HG02973 (cell line): ENCODE data around the gene GADD45A.

Source experiments
- ATAC-seq: cut with Tn5 transposase; IDR thresholded peaks from one replicate; pipeline ENCODE4 v1.9.1; 2021; ENCODE audit warnings: moderate library complexity; ENCODE audit not compliant: unreplicated experiment

GADD45A gene

DNA sequence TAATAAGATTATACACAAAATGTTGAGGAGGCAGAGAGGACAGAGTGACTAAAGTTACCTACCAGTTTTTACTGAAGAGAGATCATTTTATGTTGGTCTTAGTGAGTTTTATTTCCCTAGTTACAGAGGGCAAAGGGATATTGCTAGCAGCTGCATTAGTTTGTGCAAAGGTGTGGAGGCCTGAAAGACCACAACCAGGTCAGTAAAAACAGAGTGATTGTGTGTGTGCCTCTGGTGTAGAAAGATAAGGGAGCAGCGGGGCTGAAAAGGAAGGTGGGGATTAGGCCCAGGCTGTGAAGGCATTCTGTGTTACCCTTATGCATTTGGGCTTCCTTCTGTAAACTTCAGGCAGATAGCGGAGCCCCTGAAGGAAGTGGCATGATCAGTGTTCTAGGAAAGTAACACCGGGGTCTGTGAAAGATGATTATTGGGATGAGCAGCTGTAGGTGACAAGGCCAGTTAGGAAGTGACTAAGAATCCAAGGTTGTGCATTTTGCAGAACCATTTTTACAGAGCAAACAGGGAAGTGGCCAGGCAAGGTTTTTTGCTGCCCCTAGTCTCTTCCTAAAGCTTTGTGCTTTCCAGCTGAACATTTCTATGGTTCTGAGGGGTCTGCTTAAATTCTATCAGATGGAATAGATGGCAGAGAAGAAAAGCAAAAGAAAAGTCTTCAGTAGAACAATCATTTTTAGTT is 3.7 kb downstream of the GADD45A start:
- ATAC-seq: no peak

DNA sequence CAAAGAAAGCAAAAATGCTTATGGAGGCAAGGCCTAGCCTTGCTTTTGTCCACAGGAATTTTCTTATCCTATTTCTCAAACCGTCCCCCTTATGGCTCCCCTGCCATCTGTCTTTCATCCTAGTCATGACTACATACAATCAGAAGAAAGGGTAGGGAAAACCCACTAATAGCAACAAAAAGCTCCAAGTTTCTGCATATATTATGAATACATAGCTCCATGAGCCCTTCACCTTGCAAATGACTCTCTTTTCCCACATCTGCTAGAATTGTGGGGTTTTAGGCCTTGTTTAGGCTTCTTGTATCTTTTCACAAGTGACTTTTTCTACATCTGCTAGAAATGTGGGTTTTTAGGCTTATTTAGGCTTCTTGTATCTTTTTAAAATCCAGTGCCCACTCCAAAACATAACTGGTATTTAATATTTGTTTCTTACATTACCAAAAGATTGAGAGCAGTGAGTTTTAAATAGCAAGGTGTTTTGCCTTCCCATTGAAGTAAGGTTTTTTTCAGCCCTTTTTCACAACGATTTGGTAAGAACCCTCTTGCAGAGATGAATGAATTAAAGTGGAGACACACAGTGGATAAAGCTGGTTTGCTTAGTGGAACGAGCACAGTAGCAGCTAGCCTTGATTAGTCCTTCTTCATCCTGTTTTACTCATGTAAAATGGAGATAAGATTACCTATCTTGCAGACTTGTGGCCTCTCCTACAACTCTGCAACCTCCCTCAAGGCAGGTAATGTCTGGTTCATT is 4.4 kb downstream of the GADD45A start:
- no peak for ATAC-seq

DNA sequence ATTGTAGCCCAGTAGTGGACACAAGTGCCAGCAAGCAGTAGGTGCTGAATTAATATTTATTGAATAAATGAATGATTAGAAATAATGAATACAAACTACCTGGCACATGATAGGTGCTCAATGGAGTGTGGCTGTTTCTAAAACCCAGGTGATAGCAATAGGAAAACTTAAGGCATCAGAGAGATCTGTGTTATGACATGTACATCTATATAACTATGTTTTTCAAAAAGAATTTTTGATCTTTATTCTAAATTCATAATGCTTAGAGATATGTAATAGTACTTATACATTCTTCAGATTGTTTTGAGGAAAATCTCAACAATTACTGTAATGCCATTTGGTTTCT is 5.0 kb downstream of the GADD45A start:
- ATAC-seq: no peak

DNA sequence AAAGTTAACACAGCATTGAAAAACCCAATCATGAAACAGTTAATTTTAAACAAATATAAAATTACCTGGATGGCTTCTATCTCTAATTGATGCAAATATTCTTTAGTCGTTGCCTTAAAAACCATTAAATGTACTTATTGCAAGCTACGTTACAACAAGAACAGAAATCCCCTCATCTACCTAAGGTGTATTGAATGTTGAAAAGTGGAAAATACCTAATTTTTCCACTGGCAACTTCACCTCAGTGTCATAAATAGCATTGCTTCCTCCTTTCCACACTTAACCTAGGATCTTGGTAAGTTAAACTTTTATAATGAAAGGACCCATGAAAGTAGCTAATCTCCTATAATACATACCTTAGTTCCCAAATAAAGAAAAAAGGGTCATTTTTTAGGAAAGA is 5.4 kb downstream of the GADD45A start:
- no peak for ATAC-seq

DNA sequence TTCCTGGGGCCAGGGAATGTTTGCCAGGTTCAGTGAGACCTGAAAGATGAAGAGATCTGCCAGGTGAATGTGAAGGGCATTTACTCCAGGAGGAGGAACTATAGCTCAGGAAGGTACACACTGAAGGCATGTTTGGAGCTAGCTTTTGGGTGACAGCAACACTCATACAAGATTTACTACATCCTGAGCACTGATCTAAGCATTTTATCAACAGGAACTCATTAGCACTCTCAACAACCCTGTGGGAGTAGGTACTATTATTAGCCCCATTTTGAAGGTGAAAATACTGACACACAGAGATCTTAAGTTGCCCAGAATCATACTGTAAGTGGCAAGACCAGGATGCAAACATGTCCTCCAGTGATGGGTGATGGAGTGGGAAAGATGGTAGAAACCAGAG is 6.7 kb downstream of the GADD45A start:
- no peak for ATAC-seq

DNA sequence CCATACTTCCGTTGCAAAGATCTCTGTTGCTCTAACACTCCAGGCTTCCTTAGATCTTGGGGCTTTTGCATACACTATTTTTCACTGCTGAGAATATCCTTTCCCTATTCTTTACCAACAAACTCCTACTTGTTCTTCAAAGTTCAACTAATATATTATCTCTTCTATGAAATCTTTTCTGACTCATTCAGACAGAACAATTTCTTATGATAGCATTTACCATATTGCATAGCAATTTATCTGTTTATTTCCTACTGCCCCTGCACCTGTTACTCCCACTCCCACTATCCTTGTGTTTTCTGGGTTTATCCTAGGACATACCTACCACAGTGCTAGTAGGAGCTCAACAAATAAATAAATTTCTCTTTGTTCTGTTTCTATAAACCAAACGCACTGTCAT is 11.0 kb downstream of the GADD45A start:
- no peak for ATAC-seq

DNA sequence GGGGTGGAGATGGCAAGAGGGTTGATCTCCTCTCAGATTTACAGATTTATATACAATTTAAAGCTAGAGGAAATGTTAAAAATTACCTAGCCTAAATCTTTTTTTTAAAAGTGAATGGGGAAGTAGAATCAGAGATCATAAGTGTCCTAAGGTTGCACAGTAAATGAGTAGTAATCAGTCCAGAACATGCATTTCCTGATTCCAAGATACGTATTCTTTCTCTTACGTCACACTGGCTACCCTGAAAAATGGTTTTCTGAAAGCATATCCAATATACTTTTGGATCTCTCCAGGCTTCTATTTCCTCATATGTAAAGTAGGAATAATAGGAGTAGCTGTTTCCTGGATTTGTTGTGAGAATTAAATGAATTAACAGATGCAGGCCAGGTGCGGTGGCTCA is 11.7 kb downstream of the GADD45A start:
- ATAC-seq: no peak

DNA sequence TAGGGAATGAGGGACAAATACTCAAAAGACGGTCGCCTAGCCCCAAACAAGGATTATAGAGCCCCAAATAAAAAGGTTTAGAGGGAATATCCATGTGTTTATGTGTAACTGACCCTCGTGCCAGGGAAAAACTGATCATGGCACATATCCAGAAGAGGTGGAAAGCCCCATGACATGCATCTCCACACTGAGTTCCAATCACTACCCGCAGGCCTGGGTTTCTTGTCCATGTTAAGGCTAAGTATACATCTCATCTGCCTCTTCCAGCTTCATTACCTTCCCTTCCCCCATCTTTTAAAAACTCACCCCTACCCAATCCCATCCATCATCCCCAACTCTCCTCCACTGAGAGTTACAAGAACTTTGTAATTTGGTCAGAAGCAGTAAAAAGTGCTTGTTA is 15.2 kb downstream of the GADD45A start:
- ATAC-seq: no peak

DNA sequence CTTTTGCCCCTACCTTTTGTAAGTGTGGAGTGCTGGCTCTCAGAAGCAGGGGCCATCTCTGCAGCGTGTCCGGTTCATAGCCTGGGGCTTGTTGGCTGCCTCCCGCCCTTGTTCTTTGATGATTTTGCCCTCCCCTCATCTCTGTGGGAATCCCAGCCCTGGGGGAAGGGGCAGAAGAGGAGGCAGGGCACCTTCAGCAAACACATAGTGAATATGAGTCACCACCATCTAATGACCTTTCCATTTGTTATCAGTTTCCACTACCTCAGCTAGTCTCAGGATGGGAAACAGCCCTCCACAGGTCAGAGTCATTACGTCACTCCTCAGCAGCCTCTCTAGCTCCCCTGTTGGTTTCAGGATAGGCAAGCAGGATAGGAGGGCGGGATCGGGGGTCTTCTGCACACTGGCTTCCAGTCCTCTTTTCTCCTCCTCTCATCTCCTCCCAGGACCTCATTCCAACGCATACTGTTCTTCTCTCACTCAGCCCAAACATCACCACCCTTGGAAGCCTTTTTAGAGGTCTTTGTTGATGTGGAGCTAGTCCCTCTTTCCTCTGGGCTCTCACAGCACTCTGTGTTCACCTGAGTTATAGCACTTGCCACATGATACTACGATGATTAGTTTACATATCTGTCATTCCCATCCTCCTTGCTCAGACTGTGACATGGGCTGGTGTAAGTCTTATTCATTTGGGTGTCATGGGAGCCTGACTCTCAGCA is 15.8 kb downstream of the GADD45A start:
- peak; percentile 48 for ATAC-seq

DNA sequence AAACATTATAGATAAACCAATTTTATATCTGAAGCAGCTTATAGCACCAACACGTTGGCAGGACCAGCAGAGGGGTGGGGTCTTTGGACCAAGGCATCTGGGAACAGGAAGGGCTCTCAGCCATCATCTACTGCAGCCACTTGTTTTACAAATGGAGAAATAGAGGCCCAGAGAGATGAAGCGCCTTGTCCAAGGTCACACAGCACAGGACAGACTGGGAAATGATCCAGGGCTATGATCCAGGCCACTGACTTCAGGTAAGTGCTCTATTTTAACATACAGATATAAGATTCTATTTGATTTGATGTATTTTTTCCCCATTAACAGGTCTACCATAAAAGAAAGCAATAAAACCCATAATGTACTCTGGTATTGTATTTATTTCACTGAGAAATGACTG is 16.9 kb downstream of the GADD45A start:
- no peak for ATAC-seq

DNA sequence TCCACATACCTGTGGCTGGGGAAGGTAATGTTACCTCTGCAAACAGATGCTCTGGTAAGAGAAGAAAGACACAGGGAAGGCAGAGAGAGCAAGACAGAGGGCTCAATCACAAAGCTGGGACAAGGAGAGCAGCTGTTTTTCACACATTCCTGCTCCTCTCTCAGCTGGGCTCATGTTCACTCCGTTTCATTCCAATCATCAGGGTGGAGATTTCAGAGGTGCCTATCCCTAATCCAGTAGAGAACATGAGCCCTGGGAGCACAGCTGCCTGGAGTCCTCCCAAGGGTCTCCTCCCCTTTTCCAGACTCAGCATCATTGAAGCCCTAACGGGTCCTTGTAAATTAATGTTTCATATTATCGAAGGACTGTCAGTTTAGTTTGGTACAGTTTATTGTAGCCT is 19.4 kb downstream of the GADD45A start:
- no peak for ATAC-seq

DNA sequence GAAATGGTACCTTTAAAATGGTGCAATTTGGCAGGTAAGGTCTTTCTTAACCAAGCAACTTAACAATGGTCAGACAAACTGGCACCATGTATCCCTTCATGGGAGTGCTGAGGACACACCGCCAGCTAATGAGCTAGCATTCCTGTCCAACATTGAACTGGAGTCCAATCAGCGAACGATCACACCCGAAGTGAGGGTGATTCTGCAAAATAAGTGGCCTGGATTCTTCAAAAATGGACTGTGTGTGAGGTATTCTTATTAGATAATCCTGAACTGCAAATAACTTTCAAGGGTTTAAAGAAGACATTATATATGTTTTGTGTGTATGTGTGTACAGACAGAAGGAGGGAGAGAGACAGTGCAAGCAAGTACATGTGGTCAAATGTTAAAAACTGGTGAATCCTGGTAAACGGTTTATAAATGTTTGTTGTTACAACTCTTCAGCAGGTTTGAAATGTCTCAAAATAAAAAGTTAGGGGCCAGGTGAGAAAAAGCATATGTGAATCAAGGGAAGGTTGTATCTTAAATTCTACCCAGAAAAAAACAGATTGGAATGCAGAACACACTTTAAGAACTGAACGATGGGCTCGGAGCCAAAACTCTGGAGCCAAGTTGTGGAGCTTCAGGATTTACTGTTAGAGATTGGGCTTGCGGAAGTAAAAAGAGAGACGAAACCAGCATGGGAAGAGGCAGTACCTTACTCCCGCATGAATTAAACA is 20.9 kb downstream of the GADD45A start:
- ATAC-seq: no peak

DNA sequence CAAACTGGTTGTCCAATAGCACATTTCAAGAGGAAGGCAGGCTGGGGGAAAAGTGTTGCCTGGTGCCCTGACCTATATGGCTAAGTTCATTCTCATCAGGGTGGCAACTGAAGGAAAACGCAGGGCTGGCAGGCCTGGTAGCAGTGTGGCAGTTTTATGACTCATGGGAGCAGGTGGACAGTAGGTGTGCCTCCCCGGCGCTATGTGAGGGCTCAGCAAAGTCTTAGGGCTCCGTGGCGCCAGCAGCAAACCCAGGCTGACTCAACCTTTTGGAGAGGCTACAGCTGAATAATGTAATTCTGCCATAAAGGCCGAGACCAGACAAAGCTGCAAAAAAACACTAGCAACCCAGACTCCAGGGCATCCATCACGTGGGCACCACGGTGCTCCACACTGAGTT is 23.6 kb downstream of the GADD45A start:
- no peak for ATAC-seq

DNA sequence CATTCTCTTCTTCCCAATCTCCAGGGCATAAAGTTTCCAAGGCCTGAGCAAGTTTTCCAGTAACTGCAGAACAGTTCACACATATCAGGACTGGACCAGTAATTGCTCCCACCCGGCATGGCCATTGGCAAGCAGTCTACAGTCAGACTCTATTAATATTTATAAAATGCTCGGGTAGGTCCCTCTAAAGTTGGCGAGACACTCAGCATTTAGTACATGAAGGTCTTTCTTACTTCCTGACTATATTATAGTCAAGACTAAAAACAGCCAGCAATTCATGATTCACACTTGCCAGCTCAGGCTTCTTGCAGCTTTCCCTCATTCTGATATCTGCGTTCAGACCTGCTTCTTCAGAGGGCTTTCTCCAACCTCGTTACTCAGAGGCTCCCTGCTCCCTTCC is 25.4 kb downstream of the GADD45A start:
- no peak for ATAC-seq

DNA sequence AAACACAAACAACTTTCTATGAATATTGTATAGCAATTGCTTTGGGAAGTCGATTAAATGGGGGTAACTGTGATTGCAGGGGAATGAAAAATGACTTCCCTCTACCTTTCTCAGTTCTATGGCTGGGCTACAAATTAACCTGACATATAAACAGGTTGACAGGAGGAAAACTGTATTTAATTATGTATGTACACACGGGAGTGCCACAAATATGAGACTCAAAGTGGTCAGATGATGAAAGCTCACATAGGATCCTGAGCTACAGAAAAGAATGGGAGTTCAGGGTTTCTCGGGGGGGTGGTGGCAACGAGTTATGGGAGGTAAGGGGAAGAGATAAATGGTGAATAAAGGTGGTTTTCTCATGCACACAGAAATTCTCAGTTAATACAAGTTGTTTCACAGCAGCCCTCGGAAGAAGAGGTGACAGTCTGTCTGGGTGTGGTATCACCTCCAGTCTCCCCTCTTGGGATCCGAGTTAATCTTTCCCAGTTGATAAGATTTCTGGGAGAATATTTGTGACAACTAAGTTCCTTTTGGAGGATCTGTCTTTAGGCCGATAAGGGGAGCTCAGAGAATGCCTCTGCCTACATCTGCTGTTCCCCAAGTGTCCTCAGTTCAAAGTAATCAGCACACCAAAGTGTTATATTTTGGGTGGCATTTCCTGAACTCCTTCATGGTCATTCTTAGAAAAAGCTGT is 26.3 kb downstream of the GADD45A start:
- no peak for ATAC-seq

DNA sequence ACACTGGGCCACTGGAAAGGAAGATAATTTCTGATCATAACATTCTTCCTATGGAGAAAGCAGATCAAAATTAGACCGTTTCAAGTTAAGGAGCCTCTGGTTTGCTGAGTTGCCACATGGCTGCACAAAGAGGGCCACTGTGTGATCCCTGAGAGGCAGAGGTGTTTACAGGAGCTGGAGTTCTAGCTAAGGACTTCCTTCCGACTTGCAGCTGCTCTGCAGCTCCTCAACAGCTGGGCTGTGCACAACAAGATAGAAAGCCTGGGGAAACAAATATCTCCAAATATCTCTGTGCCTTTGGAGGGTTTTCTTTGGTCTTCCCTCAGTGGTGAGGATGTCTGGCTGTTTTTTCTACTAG is 26.8 kb downstream of the GADD45A start:
- ATAC-seq: no peak

DNA sequence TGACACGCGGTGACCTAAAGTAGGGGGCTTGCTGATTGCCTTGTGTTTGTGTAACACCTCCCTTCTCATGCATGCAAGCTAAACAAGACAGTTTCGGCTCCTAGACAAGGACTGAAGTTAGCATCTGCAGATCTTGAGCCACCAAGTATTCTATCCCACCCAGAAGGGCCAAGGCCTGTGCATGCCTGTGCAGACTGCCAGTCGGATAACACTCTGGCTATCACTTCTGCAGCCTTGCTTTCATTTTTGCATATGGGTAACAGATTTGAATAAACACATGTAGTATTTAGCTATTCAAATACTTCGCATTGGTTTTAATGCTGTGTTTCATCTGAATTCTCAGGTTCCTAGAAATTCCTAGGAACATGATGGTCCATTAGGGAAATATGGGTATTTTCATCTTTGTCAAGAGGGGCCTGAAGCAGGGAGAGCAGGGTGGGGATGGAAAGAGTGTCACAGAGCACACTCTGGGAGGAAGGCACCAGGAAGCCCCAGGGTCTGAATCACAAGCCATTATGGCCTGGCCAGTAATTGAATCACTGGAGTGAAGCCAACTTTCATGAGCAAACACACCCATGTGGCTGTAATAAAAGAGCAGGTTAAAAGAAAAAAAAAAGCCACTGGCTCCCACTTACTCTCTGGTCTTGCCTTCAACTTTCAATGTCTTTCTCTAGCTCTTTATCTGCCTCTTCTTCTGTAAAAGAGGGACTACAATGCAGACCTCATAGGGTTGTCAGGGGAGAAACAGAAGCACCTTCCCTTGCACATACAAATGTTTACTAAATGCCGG is 28.3 kb downstream of the GADD45A start:
- ATAC-seq: no peak

DNA sequence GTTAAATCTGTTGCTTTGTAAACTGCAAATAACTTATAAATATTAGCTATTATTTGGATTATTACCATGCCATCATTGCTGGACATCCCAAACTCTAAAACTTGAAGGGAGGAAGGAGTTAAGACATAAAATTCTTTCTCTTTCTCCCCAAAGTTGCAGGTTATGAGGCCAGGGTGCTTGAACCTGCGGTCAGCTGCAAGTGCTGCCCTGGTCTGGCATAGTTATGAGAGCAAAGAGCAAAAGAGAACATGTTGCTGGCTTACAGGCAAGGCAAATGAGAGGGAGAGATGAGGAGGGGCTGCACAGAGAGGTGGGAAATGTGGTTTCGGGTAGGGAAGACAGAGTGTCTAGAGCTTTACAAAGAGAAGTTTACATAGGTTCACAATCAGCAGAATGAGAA is 30.8 kb downstream of the GADD45A start:
- no peak for ATAC-seq

DNA sequence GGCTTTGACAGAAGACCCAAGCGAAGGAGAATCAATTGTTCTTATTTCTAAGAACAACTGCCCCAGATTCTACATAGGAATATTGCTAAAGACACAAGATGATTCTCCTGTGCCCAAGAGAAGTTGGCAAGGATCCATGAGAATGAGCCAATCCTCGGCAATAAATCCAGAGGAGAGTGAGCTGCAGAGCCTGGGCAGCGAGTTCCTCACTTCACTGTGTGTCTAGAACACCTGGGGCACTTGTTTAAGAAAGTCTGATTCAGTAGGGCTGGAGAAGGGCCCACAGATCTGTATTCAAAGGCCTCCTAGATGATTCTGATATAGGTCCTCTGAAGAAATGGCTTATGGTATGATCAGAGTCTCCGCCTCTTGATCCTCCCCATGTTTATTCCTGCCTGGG is 31.8 kb downstream of the GADD45A start:
- ATAC-seq: no peak

DNA sequence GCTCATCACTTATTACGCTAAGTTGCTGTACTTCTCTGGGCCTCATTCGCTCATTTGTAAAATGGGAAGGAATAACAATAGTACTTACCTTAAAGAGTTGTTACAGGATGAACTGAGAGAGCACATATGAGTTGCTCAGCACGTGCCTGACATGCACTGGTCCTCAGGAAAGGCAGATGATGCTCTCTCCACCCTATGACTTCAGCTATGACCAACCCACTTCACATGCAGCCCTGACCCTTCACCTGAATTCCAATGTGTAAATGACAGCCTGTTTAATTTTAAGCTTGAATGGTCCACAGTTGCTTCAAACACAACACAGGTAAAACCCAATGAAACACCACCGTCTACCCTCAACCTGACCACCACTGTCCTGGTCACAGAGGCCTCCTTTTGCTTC is 32.9 kb downstream of the GADD45A start:
- ATAC-seq: no peak
